MM.1S (cell line): Measurements from ENCODE around the gene RUSC2.

Experiments
- EZH2 ChIP-seq: fragments of 300-600 bp; sonication (generic); optimal IDR thresholded peaks from 2 replicates; pipeline ENCODE3; 2017; ENCODE audit warnings: low read depth, mild to moderate bottlenecking, antibody characterized with exemption, low read length, mixed read lengths
- TF ChIP-seq, protein P1 (sequence below): fragments of 300-600 bp; sonication (generic); IDR thresholded peaks from 2 replicates; pipeline ENCODE4 v1.5.1; 2016; ENCODE audit warnings: antibody characterized with exemption, low read length, mixed read lengths

DNA sequence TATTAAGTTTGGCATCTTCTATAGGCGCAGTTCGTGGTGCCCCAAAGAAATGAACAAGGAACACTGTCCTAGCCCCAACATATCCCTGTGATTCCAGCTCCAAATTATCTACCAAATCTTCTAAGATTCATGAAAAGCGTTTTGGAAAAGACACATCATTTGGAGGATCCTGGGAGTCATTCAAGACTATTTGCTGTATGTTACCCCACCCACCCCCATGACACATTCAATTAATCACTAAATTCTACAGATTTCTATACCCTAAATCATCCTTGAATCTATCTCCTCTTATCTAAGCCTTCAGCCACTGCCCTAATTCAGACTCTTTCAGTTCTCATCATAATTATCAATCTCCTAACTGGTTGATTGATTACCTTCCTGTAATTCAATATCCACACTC lies 5.5 kb upstream of the RUSC2 start:
- TF ChIP-seq, protein P1, sequence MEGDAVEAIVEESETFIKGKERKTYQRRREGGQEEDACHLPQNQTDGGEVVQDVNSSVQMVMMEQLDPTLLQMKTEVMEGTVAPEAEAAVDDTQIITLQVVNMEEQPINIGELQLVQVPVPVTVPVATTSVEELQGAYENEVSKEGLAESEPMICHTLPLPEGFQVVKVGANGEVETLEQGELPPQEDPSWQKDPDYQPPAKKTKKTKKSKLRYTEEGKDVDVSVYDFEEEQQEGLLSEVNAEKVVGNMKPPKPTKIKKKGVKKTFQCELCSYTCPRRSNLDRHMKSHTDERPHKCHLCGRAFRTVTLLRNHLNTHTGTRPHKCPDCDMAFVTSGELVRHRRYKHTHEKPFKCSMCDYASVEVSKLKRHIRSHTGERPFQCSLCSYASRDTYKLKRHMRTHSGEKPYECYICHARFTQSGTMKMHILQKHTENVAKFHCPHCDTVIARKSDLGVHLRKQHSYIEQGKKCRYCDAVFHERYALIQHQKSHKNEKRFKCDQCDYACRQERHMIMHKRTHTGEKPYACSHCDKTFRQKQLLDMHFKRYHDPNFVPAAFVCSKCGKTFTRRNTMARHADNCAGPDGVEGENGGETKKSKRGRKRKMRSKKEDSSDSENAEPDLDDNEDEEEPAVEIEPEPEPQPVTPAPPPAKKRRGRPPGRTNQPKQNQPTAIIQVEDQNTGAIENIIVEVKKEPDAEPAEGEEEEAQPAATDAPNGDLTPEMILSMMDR: no peak
- no peak for TF ChIP-seq EZH2
